ENCODE data around the gene RPIA. TPM values are rescaled to one million over a fixed set of nuclear protein-coding genes. Genes with fewer than 3 reads are reported as not detected.

The RPIA gene
- total RNA-seq (2022; extraction: Qiagen RNA extraction) = 25.0 to 27.5 TPM (median 26.7 TPM) in 5 replicates

DNA sequence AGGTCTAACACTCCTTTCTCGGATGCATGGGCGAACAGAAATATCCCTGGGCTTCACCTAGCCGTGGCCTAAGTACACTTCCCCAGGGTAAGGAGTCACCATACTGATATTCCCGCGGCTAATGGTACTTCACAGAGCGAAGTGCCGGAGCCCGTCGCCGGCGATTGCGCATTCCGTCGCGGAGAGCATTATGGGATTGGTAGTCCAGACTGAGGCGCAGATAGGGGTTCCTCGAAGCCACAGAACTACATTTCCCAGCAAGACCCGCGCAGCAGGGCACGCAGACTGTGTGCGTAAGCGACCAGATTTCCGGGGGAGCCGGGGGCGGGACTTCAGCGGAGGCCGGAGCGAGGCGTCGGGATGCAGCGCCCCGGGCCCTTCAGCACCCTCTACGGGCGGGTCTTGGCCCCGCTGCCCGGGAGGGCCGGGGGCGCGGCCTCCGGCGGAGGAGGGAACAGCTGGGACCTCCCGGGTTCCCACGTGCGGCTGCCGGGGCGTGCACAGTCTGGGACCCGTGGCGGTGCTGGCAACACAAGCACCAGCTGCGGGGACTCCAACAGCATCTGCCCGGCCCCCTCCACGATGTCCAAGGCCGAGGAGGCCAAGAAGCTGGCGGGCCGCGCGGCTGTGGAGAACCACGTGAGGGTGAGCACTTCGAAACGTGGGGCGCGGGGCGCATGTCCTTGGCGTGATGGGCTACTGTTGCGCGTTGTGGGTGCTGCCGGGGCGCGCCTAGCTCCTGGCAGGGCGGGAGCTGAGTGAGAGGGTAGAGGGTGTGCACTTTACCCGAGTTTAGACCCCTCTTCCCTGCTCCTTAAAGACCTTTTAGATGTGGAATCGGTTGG is at the start of gene RPIA:
Gene RPIA (plus strand): TSS at position 335 of the 845 bp plus-strand sequence. CDS start 26 bp downstream, at position 361.

Other genes starting within 250 kb of the RPIA start
- 0.05 to 0.06 TPM (median 0.05 TPM) in 4 of 5 replicates, not detected in the other for gene FOXI3, start 239.0 kb upstream of the RPIA start, total RNA-seq (2022; extraction: Qiagen RNA extraction)
- gene EIF2AK3, start 64.2 kb upstream of the RPIA start, total RNA-seq (2022; extraction: Qiagen RNA extraction) = 34.3 to 52.5 TPM (median 43.5 TPM) in 5 replicates

Data from A549 treated with AZD2906 at 1 μM for 4 hours (cell line).